PFSK-1 (cell line): ENCODE results near the gene ROBO4.

Experiments
- FOXP2 ChIP-seq: optimal IDR thresholded peaks from 2 replicates; pipeline ENCODE3; 2011; ENCODE audit warnings: borderline replicate concordance, control low read depth, inconsistent platforms; ENCODE audit not compliant: insufficient read depth; ENCODE audit errors: extremely low read length, extremely low read depth
- POLR2AphosphoS5 ChIP-seq: IDR thresholded peaks from 2 replicates; pipeline ENCODE4 v1.6.1; 2012; ENCODE audit warnings: low read depth, mild to moderate bottlenecking, control low read depth, low read length, moderate library complexity
- SIN3A ChIP-seq: IDR thresholded peaks from 2 replicates; pipeline ENCODE4 v1.6.1; 2012; ENCODE audit warnings: mild to moderate bottlenecking, low read length, moderate library complexity, borderline replicate concordance; ENCODE audit not compliant: insufficient read depth
- TAF1 ChIP-seq: IDR thresholded peaks from 2 replicates; pipeline ENCODE4 v1.6.1; 2012; ENCODE audit warnings: low read length, control low read depth, borderline replicate concordance; ENCODE audit not compliant: insufficient read depth
- TF ChIP-seq, protein P1 (sequence below), 2 experiments: IDR thresholded peaks; 2 replicates each; pipeline versions ENCODE4 v1.6.1 to v1.8.0; 2011 to 2012; ENCODE audit warnings: low read depth in 2 of 2, low read length in 2 of 2, control low read depth in 1 of 2, inconsistent platforms in 1 of 2, mild to moderate bottlenecking in 1 of 2, moderate library complexity in 1 of 2; ENCODE audit not compliant: insufficient read depth in 1 of 2

Gene ROBO4

DNA sequence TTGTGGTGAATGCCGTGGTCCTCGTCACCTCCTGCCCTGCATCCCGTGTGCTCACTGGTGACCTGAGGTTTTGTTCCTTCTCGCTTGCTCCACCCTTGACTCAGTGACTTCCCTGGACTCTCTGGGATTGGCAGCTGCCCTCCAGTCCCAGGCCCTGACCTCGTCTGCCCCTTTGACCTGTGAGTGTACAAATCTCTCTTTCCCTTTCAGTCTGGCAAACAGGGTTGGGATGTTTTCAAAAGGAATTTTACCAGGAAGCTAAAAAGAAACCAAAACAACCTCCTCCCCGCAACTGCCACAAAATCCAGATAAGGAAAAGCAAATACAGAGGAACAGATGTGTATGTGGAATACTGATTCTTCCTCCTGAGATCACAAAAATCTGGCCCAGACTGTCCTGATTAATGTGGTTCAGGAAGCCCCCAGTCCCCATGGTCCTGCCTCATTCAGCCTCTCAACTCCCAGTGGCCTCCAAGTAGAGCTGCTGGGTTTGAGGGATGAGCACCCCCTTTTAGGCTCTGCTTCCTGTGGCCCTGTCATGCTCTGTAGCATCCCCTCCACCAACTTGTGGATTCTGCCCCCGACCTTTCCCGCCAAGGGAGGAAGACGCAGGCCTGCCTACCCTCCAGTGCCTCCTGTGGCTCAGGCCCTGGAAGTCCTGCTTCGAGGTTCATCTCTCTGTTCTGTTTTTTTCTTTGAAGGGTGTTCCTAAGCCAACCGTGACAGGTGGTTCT lies 15.2 kb downstream of the ROBO4 start:
- TF ChIP-seq POLR2AphosphoS5 (no peak), FOXP2 (no peak), SIN3A (no peak), TAF1 (no peak)
- TF ChIP-seq, protein P1, sequence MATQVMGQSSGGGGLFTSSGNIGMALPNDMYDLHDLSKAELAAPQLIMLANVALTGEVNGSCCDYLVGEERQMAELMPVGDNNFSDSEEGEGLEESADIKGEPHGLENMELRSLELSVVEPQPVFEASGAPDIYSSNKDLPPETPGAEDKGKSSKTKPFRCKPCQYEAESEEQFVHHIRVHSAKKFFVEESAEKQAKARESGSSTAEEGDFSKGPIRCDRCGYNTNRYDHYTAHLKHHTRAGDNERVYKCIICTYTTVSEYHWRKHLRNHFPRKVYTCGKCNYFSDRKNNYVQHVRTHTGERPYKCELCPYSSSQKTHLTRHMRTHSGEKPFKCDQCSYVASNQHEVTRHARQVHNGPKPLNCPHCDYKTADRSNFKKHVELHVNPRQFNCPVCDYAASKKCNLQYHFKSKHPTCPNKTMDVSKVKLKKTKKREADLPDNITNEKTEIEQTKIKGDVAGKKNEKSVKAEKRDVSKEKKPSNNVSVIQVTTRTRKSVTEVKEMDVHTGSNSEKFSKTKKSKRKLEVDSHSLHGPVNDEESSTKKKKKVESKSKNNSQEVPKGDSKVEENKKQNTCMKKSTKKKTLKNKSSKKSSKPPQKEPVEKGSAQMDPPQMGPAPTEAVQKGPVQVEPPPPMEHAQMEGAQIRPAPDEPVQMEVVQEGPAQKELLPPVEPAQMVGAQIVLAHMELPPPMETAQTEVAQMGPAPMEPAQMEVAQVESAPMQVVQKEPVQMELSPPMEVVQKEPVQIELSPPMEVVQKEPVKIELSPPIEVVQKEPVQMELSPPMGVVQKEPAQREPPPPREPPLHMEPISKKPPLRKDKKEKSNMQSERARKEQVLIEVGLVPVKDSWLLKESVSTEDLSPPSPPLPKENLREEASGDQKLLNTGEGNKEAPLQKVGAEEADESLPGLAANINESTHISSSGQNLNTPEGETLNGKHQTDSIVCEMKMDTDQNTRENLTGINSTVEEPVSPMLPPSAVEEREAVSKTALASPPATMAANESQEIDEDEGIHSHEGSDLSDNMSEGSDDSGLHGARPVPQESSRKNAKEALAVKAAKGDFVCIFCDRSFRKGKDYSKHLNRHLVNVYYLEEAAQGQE (IDR thresholded peaks at IDR 0.05; ENCODE audit: insufficient read depth in 1 of 2, low read depth in 2 of 2, low read length in 2 of 2): no peak

DNA sequence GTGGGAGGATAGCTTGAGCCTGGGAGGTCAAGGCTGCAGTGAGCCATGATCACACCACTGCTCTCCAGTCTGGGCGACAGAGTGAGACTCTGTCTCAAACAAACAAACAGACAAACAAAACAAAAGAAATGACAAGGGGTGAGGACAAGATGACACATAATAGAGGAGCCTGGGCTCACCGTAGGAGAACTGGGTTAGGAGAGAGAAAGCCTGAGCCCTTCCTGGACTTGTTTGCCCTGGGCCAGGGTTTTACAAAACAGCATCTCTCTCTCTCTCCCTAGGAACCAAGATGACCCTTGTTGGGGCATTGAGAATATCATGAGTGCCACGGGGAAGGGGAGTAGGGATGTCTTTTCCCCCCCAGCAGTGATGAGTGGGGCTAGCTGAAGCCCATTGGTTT lies 16.7 kb downstream of the ROBO4 start:
- TF ChIP-seq TAF1 (no peak), SIN3A (no peak), POLR2AphosphoS5 (no peak), FOXP2 (no peak)
- TF ChIP-seq, protein P1 (IDR thresholded peaks at IDR 0.05; ENCODE audit: insufficient read depth in 1 of 2, low read depth in 2 of 2, low read length in 2 of 2): no peak

DNA sequence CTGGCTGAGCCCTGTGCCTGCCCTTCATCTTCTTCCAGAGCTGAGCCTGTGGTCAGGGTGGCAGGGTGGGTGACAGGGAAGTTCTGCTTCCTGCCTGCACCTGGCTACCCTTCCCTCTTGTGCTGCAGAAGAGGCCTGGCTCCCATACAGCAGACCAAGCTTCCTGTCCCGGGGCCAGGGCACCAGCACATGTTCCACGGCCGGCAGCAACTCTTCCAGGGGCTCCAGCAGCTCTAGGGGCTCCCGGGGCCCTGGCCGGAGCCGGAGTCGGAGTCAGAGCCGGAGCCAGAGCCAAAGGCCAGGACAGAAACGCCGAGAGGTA lies 17.4 kb downstream of the ROBO4 start:
- TF ChIP-seq FOXP2: no peak
- TF ChIP-seq POLR2AphosphoS5: no peak
- no peak for TF ChIP-seq SIN3A
- no peak for TF ChIP-seq TAF1

DNA sequence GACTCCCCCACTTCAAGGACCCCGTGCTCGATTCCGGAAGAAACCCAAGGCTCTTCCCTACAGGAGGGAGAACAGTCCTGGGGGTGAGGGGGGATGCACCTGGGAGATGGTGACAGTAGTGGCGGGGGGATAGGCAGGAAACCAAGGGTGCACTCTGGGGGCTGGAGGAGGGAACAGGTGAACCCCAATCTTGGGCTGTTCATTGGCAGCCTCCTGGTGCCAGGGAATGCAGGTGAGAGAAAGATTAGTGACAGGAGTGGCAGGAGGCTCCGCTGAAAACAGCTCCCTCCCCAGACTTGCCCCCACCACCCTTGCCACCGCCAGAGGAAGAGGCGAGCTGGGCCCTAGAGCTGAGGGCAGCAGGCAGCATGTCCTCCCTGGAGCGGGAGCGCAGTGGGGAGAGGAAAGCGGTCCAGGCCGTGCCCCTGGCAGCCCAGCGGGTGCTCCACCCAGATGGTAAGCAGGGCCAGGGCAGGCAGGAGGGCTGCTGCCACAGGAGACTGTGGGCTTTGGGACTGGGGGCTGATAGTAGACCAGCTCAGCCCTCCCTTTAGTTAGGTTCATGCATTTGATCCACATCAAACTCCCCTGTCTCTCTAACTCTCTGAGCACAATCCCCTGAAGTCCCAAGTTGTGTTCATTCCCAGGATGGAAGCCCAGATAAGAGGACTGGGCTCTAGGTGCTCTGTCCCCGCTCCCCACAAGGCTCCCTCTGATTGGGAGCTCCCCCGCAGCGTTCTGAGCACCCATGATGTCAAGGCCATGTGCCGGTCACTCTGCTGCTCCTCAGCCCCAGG lies 18.0 kb downstream of the ROBO4 start:
- no peak for TF ChIP-seq FOXP2
- TF ChIP-seq TAF1: no peak
- TF ChIP-seq POLR2AphosphoS5: no peak
- no peak for TF ChIP-seq SIN3A
- TF ChIP-seq, protein P1 (IDR thresholded peaks at IDR 0.05; ENCODE audit: insufficient read depth in 1 of 2, low read depth in 2 of 2, low read length in 2 of 2): no peak

DNA sequence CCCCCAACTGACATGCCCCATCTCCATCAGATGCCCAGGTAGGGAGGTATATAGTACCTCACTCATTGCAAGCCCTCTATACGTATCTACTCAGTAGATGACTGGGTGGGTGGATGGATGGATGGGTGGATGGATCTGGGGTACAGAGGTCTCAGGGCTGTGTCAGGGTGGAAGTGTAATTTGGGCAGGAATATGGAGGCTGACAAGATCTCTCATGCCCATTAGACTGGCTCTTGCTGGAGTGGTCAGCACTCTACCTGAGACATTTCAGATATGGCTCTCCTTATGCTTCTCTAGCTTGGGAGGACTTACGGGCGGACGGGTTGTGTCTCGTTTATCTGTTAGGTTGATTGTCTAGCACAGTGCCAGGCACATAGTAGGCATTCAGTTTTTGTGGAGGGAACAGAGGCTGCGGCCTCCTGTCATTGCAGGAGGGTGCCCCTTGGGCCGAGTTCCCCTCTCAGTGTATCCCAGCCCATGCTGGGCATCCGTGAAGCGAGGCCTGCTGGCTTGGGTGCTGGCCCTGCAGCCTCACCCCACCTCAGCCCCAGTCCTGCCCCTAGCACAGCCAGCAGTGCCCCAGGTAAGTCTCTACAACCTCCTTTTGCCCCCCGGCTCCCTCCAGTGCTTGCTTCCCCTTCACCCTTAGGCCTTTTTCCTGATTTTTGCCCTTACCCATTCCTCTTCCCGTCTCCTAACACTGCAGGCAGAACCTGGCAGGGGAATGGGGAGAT lies 18.7 kb downstream of the ROBO4 start:
- TF ChIP-seq, protein P1 (IDR thresholded peaks at IDR 0.05; ENCODE audit: insufficient read depth in 1 of 2, low read depth in 2 of 2, low read length in 2 of 2): no peak
- TF ChIP-seq SIN3A (no peak), POLR2AphosphoS5 (no peak), TAF1 (no peak)
